Choroid plexus epithelial cell (primary cell): ENCODE data around the gene SPIRE2.
"Not testable (repeated sequence)": the region's sequence is repeated elsewhere in the genome, so short reads cannot be mapped to it uniquely, and the experiment has no call there.

Source experiments
- DNase-seq: peaks from one replicate; pipeline ENCODE4 v3.0.0-alpha.2; 2010; ENCODE audit warnings: low read depth
- H3K4me3 ChIP-seq: 2 replicates; pipeline ENCODE4 v1.5.1; 2011; ENCODE audit warnings: low read depth, mild to moderate bottlenecking, control low read depth, low read length, moderate library complexity
- TF ChIP-seq, protein P1 (sequence below): conservative IDR thresholded peaks from 2 replicates; pipeline ENCODE4 v1.5.1; 2011; ENCODE audit warnings: low read depth, mild to moderate bottlenecking, control low read depth, inconsistent platforms, low read length, moderate library complexity

The SPIRE2 gene

DNA sequence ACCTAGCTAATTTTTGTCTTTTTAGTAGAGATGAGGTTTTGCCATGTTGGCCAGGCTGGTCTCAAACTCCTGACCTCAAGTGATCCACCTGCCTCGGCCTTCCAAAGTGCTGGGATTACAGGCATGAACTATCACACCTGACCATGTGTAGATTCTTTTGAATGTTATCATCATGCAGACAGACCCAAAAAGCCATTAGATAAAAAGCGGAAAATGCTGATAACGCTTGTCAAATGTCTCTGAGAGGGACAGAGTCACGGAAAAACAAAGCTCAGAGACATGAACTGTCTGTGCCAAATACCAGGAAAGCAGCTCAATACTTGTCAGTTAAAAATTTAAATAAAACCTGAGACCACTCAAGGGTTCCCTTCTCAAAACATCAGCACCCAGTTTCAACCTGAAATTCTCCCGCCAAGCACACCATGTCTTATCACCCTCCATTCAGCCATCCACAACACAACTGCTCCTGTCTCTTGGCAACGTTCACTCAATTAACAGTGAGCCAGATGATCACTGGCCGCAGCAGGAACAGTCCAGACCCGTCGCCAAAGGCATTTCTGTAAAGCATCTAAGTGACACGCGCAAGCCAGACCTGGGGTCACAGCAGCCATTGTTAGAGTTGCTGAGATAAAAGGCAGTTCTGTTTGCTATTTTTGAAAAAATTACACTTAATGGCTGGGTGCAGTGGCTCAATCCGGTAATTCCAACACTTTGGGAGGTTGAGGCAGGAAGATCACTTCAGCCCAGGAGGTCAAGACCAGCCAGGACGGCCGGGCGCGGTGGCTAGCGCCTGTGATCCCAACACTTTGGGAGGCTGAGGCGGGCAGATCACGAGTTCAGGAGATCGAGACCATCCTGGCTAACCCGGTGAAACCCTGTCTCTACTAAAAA is 41.6 kb upstream of the SPIRE2 start:
- no peak for DNase-seq
- TF ChIP-seq, protein P1, sequence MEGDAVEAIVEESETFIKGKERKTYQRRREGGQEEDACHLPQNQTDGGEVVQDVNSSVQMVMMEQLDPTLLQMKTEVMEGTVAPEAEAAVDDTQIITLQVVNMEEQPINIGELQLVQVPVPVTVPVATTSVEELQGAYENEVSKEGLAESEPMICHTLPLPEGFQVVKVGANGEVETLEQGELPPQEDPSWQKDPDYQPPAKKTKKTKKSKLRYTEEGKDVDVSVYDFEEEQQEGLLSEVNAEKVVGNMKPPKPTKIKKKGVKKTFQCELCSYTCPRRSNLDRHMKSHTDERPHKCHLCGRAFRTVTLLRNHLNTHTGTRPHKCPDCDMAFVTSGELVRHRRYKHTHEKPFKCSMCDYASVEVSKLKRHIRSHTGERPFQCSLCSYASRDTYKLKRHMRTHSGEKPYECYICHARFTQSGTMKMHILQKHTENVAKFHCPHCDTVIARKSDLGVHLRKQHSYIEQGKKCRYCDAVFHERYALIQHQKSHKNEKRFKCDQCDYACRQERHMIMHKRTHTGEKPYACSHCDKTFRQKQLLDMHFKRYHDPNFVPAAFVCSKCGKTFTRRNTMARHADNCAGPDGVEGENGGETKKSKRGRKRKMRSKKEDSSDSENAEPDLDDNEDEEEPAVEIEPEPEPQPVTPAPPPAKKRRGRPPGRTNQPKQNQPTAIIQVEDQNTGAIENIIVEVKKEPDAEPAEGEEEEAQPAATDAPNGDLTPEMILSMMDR: no peak
- no peak overlapping the region for H3K4me3 ChIP-seq

DNA sequence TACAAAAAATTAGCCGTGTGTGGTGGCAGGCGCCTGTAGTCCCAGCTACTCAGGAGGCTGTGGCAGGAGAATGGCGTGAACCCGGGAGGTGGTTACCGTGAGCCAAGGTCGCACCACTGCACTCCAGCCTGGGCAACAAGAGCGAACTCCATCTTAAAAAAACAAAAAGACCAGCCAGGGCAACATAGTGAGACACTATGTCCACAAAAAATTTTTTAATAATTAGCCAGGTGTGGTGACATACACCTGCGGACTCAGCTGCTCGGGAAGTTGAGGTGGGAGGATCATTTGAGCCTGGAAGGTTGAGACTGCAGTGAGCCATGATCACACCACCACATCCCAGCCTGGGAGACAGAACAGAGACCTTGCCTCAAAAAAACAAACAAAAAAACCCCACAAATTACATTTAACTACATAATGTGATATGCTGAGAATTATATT is 40.9 kb upstream of the SPIRE2 start:
- TF ChIP-seq, protein P1: no peak
- DNase-seq: no peak
- no peak overlapping the region for H3K4me3 ChIP-seq

DNA sequence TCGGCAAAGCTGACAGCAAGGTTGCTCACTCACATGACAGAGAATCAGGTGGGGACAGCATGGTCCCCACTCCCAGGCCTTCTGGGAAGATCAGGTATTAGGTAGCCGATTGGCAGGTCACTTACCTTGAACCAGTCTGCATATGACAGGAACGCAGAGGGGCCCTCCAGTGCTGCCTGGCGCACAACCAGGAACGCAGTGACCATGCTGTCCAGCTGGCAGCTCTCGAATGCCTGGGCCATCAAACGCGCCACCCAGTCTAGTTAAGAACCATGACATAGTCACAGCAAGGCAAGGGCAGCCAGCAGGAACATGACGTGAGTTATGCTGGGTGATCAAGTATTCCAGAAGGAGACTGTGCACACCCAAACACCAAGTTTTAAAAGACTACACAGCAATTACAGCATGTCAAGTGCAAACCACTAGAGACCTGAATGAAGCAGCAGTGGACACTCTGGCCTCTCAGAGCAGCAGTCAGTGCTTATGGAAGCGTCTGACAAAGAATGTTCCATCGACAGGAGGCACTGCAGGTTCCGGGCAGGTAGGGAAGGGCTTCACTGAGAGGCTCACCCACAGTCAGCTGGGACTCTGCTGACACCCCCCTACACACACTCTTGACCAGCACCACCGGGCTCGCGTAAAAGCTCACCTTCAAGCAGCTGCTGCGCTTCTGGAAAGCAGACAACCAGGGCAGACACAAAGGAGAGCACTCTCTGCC is 36.8 kb upstream of the SPIRE2 start:
- no peak for DNase-seq
- TF ChIP-seq, protein P1: no peak
- no peak overlapping the region for H3K4me3 ChIP-seq

DNA sequence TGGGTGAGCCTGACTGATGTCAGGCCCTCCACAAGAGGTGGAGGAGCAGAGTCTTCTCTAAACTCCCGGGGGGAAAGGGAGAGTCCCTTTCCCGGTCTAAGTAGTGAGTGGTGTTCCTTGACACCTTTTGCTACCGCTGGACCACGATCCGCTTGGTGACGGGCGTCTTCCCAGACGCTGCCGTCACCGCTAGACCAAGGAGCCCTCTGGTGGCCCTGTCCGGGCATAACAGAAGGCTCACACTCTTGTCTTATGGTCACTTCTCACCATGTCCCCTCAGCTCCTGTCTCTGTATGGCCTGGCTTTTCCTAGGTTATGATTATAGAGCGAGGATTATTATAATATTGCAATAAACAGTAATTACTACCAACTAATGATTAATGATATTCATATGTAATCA is 35.2 kb upstream of the SPIRE2 start:
- DNase-seq: peak; percentile 41
- TF ChIP-seq, protein P1: peak; percentile 66
- not testable (repeated sequence) for H3K4me3 ChIP-seq

DNA sequence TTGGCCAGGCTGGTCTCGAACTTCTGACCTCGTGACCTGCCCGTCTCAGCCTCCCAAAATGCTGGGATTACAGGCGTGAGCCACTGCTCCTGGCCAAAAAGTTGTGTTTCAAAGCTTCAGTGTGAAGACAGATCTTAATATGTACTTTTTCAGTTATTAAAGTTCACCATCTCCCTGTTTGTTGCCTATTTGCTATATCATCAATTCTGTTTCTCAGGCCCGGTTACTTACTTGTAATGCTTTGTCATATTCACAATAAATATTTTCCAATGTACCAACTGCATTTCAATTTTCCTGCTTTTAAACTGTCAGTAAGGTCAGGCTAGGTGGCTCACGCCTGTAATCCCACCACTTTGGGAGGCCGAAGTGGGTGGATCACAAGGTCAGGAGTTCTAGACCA is 34.3 kb upstream of the SPIRE2 start:
- H3K4me3 ChIP-seq: no peak overlapping the region
- TF ChIP-seq, protein P1: no peak
- no peak for DNase-seq

DNA sequence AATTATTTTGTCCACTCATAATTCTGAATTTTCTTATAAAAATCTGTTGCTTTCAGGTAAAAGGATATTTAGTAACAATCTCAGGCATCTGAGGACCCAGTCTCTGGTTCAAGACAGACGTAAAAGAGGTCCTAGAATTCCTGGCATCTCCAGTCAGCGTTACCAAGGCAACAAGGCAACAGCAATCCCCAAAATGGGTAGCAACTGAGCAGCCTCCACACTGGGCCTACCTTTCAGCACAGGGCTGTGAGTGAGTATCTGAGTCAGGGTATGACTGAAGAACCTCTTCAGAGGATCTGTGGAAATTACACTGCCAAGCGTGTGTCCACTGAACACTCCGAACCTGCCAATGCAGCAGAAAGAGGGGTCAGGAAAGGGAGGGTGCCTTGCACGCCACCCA is 32.6 kb upstream of the SPIRE2 start:
- TF ChIP-seq, protein P1: no peak
- DNase-seq: no peak
- no peak overlapping the region for H3K4me3 ChIP-seq
